CD14-positive monocyte (primary cell): ENCODE measurements around the gene RHOC. TPM values are rescaled to one million over a fixed set of nuclear protein-coding genes. Genes with fewer than 3 reads are reported as not detected.

Source experiments
- DNase-seq, 3 donors: peaks; one replicate each; pipeline ENCODE4 v3.0.0-alpha.2; 2011 to 2022
- H2AFZ ChIP-seq: 2 replicates; pipeline ENCODE4 v1.6.0; 2012; ENCODE audit warnings: mild to moderate bottlenecking, low read depth, low read length, inconsistent platforms; ENCODE audit not compliant: insufficient read depth, poor library complexity, severe bottlenecking
- H3K27ac ChIP-seq, 2 donors: 1 replicate in 1 of 2; 2 replicates in 1 of 2; pipeline ENCODE4 v1.5.1; 2012 to 2013; ENCODE audit warnings: low read length in 2 of 2, control low read depth in 1 of 2, inconsistent platforms in 1 of 2, low read depth in 1 of 2, mild to moderate bottlenecking in 1 of 2
- H3K27me3 ChIP-seq, 2 donors: one replicate each; pipeline versions ENCODE4 v1.6.0 to v1.6.1; 2011 to 2013; ENCODE audit warnings: low read length in 2 of 2; ENCODE audit not compliant: control insufficient read depth in 2 of 2, insufficient read depth in 2 of 2
- H3K36me3 ChIP-seq, 2 donors: replicated peaks in 1 of 2; 1 replicate in 1 of 2; 2 replicates in 1 of 2; pipeline versions ENCODE4 v1.5.1 to v1.6.1; 2012 to 2013; ENCODE audit warnings: low read length in 2 of 2, control low read depth in 1 of 2, inconsistent platforms in 1 of 2, mild to moderate bottlenecking in 1 of 2; ENCODE audit not compliant: insufficient read depth in 2 of 2, control insufficient read depth in 1 of 2
- H3K4me1 ChIP-seq, 2 donors: 1 replicate in 1 of 2; 2 replicates in 1 of 2; pipeline versions ENCODE4 v1.5.1 to v1.6.1; 2012 to 2013; ENCODE audit warnings: low read length in 2 of 2, control low read depth in 1 of 2, inconsistent platforms in 1 of 2, mild to moderate bottlenecking in 1 of 2, moderate library complexity in 1 of 2; ENCODE audit not compliant: insufficient read depth in 2 of 2, control insufficient read depth in 1 of 2
- H3K4me2 ChIP-seq: replicated peaks from 2 replicates; pipeline ENCODE3; 2012; ENCODE audit warnings: low read length, moderate library complexity, mild to moderate bottlenecking; ENCODE audit not compliant: poor library complexity, severe bottlenecking; ENCODE audit errors: extremely low read depth
- H3K4me3 ChIP-seq, 3 experiments: fragments of 200-600 bp in 1 of 3; sonication (generic) in 1 of 3; replicated peaks in 1 of 3; 1 replicate in 2 of 3; 2 replicates in 1 of 3; pipeline ENCODE4 v1.5.1; 2011 to 2013; ENCODE audit warnings: low read length in 3 of 3, mild to moderate bottlenecking in 3 of 3, control low read depth in 2 of 3, low read depth in 2 of 3, inconsistent platforms in 1 of 3, moderate library complexity in 1 of 3
- H3K79me2 ChIP-seq: 2 replicates; pipeline ENCODE4 v1.6.0; 2012; ENCODE audit warnings: mild to moderate bottlenecking, control low read depth, inconsistent platforms, low read length, moderate library complexity; ENCODE audit not compliant: insufficient read depth
- H3K9ac ChIP-seq: 2 replicates; pipeline ENCODE4 v1.6.0; 2017; ENCODE audit warnings: low read length, mild to moderate bottlenecking; ENCODE audit not compliant: insufficient read depth, poor library complexity, severe bottlenecking
- H3K9me3 ChIP-seq, 2 donors: replicated peaks in 1 of 2; 1 replicate in 1 of 2; 2 replicates in 1 of 2; pipeline versions ENCODE4 v1.5.1 to v1.6.1; 2012 to 2013; ENCODE audit warnings: low read length in 2 of 2, control low read depth in 1 of 2; ENCODE audit not compliant: control insufficient read depth in 1 of 2, insufficient read depth in 1 of 2
- H4K20me1 ChIP-seq: 2 replicates; pipeline ENCODE4 v1.6.0; 2012; ENCODE audit warnings: mild to moderate bottlenecking, low read length, control low read depth, moderate library complexity; ENCODE audit not compliant: insufficient read depth
- H3K27ac Mint-ChIP-seq, 7 donors: one replicate each; pipeline ENCODE4 v1.8.0; 2020; ENCODE audit warnings: mild to moderate bottlenecking in 7 of 7, mixed read lengths in 7 of 7, moderate library complexity in 6 of 7, inconsistent platforms in 2 of 7
- H3K27me3 Mint-ChIP-seq, 3 donors: one replicate each; pipeline ENCODE4 v1.8.0; 2021 to 2022; ENCODE audit warnings: low read depth in 3 of 3, mild to moderate bottlenecking in 3 of 3, mixed read lengths in 3 of 3, moderate library complexity in 3 of 3, inconsistent platforms in 1 of 3
- H3K36me3 Mint-ChIP-seq, 2 donors: one replicate each; pipeline ENCODE4 v1.8.0; 2020; ENCODE audit warnings: mixed read lengths in 2 of 2, inconsistent platforms in 1 of 2, mild to moderate bottlenecking in 1 of 2
- H3K4me1 Mint-ChIP-seq: one replicate; pipeline ENCODE4 v1.8.0; 2020; ENCODE audit warnings: mild to moderate bottlenecking, mixed read lengths
- H3K4me3 Mint-ChIP-seq, 2 donors: one replicate each; pipeline ENCODE4 v1.8.0; 2020; ENCODE audit warnings: mild to moderate bottlenecking in 2 of 2, mixed read lengths in 2 of 2, moderate library complexity in 1 of 2
- H3K9me3 Mint-ChIP-seq, 7 donors: one replicate each; pipeline ENCODE4 v1.8.0; 2020 to 2022; ENCODE audit warnings: mixed read lengths in 7 of 7, mild to moderate bottlenecking in 6 of 7, moderate library complexity in 6 of 7, inconsistent platforms in 2 of 7
- CTCF ChIP-seq: fragments of 200-600 bp; IDR thresholded peaks from one replicate; pipeline ENCODE4 v1.8.0; 2022; ENCODE audit warnings: antibody characterized with exemption, mild to moderate bottlenecking
- WGBS: methylation state at CpG from one replicate; pipeline ENCODE4 v1.1.5; 2013; ENCODE audit warnings: missing lambda C conversion rate; ENCODE audit not compliant: insufficient coverage; 5-methylcytosine and 5-hydroxymethylcytosine counted together
- intact Hi-C, 2 donors: fragments of 100-400 bp; cut with micrococcal nuclease; formaldehyde crosslinking; loops; one replicate each; pipeline versions ENCODE4 v1.15.0 to v1.15.1; 2023
- polyA plus RNA-seq, 3 donors: library from polyadenylated mRNA; depleted of rRNA in 1 of 3; unstranded in 2 of 3; stranded (reverse) in 1 of 3; fragments of 300-500 nt in 2 of 3; fragments of >200 nt in 1 of 3; fragmentation: Illumina TruSeq in 2 of 3; gene quantifications; 1 replicate in 2 of 3; 2 replicates in 1 of 3; pipeline ENCODE4 v1.2.3, GENCODE V29; 2012 to 2021

The RHOC gene
- polyA plus RNA-seq, 3 donors = 78.9 to 119 (median 91.5) TPM

DNA sequence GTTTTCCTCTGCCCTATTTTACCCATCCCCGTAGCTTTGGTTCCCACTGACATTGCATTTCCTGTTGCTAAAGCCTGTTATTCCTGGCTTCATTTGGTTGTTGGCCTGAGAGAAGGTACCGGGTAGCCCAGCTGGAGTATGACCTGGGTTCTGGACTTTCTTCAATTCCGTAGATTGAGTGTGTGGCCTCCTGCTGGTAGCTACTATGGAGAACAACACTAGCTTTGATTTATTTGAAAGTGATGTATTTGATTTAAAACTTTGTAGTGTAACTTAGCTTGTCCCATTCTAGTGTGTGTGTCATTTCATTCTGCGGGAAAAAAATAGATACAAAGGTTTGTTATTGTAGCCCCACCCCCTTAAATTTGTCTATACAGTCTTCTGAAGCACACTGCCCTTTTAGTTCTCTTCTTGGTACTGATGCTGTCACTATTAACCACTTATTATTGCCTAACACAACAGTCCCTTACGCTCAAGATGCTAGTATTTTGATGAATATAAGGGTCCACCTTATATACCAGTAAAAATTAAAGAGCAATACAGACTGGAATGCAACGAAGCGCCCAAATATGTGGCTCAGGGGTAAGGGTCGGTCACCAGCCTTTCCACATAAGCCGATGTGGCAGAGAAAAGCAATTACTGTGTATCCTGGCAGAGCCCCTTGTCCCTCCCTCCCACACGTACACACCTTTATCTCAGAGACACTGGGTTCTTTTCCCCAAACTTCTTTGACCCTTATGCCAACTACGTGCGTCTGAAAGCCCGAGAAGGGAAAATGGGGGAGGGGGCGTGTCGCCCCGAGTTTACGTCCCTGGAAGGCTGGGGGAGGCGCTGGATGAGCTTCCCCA, 33.1 kb downstream of the RHOC start:
- peak overlapping the region; percentile 77 for H3K9ac ChIP-seq
- no peaks in the 10 kb centered on the region for H3K9me3 Mint-ChIP-seq
- no peaks in the 10 kb centered on the region for H3K9me3 ChIP-seq
- H3K27ac Mint-ChIP-seq = peak overlapping the region; percentile 78 to 94 (median 92)
- H3K27ac ChIP-seq = peak overlapping the region; percentile 58 to 84
- peaks cover 42% of the 10 kb centered on the region for H4K20me1 ChIP-seq
- DNase-seq = peak; percentile 18 to 33 (median 28)
- peaks cover 34 to 42% of the 10 kb centered on the region in 2 donors for H3K36me3 Mint-ChIP-seq
- peak overlapping the region; percentile 98 to 99 for H3K4me3 Mint-ChIP-seq
- peaks cover 0 to 10% (median 7%) of the 10 kb centered on the region in 3 donors for H3K27me3 Mint-ChIP-seq
- H3K36me3 ChIP-seq = peaks cover 34 to 42% of the 10 kb centered on the region in 2 donors
- WGBS = 4% methylated on average over 8 of the region's 18 CpGs
- intact Hi-C loops = loop anchor here in 1 of 2 donors (5.0 kb wide), 2 partner anchors 33 to 47 kb away; partner anchors contain the start of gene RHOC
- peak overlapping the region; percentile 92 for H2AFZ ChIP-seq
- H3K4me1 ChIP-seq = peaks cover 20 to 23% of the 10 kb centered on the region in 2 donors
- H3K27me3 ChIP-seq = no peaks in the 10 kb centered on the region
- peaks cover 31% of the 10 kb centered on the region for H3K4me1 Mint-ChIP-seq
- TF ChIP-seq CTCF = peak; percentile 59
- H3K4me3 ChIP-seq = peak overlapping the region; percentile 84 to 98 (median 95)
- H3K79me2 ChIP-seq = no peaks in the 10 kb centered on the region
- peak overlapping the region; percentile 99 for H3K4me2 ChIP-seq

GRCh38 chr1:112672842-112673241, 34.1 kb downstream of the RHOC start:
- Histone ChIP-seq H3K4me2 (no peak overlapping the region), H3K27me3 (no peaks in the 10 kb centered on the region), H4K20me1 (peaks cover 45% of the 10 kb centered on the region), H3K9me3 (no peaks in the 10 kb centered on the region), H3K36me3 (peaks cover 40 to 52% of the 10 kb centered on the region in 2 donors), H2AFZ (no peak overlapping the region), H3K9ac (no peak overlapping the region), H3K79me2 (no peaks in the 10 kb centered on the region), H3K27ac (peak overlapping the region in 1 of 2 donors; percentile 84), H3K4me1 (peaks cover 20 to 23% of the 10 kb centered on the region in 2 donors), H3K4me3 (no peak overlapping the region)
- Mint-ChIP-seq H3K27me3 (peaks cover 0 to 10% (median 7%) of the 10 kb centered on the region in 3 donors), H3K36me3 (peaks cover 43 to 50% of the 10 kb centered on the region in 2 donors), H3K9me3 (no peaks in the 10 kb centered on the region), H3K4me1 (peaks cover 35% of the 10 kb centered on the region), H3K27ac (peak overlapping the region in 4 of 7 donors; percentile 15 to 91 (median 56)), H3K4me3 (no peak overlapping the region)
- no CpG with 5 or more reads among the region's 1 CpG for WGBS
- no peak for TF ChIP-seq CTCF
- intact Hi-C loops = loop anchor here in 1 of 2 donors (5.0 kb wide), 2 partner anchors 34 to 46 kb away; partner anchors contain the start of gene RHOC
- DNase-seq = no peak
